ENCODE measurements around the gene PTPRT.

- no peak for TF ChIP-seq POLR2A (IDR thresholded peaks at IDR 0.05)
- TF ChIP-seq CTCF (IDR thresholded peaks at IDR 0.05), result no peak
These were observed 543.5 kb downstream of the PTPRT start for GRCh38 chr20:42646250-42646649.
